ENCODE measurements around the gene IL3RA. TPM values are rescaled to one million over a fixed set of nuclear protein-coding genes. Genes with fewer than 3 reads are reported as not detected.
"Not testable (repeated sequence)": the region's sequence is repeated elsewhere in the genome, so short reads cannot be mapped to it uniquely, and the experiment has no call there.

IL3RA gene
- polyA plus RNA-seq, 1 donor = 5.4 TPM

GRCh38 chrX:1424147-1424851 lies 87.7 kb downstream of the IL3RA start:
- peaks cover 4% of the 10 kb centered on the region for H3K4me1 ChIP-seq (ENCODE audit: control insufficient read depth, insufficient read depth, low read length)
- no peaks in the 10 kb centered on the region for H3K27me3 ChIP-seq (ENCODE audit: control insufficient read depth, insufficient read depth, low read length)
- H3K9me3 ChIP-seq (ENCODE audit: control insufficient read depth, low read depth, low read length) = peaks cover 36% of the 10 kb centered on the region
- H3K36me3 ChIP-seq (ENCODE audit: control insufficient read depth, insufficient read depth, low read length) = peaks cover 37% of the 10 kb centered on the region
- no peak overlapping the region for H3K27ac ChIP-seq (ENCODE audit: low read length)
- DNase-seq = no peak
- WGBS (ENCODE audit: insufficient coverage, low lambda C conversion rate) = 94% methylated on average over 3 of the region's 9 CpGs
- no peak overlapping the region for H3K4me3 ChIP-seq (ENCODE audit: low read length)

- peaks cover 37% of the 10 kb centered on the region for H3K36me3 ChIP-seq (ENCODE audit: control insufficient read depth, insufficient read depth, low read length)
- 100% methylated on average over 3 of the region's 10 CpGs for WGBS (ENCODE audit: insufficient coverage, low lambda C conversion rate)
- no peak for DNase-seq
Observed at GRCh38 chrX:1425381-1425780, 88.8 kb downstream of the IL3RA start.

GRCh38 chrX:1426321-1426720 lies 89.7 kb downstream of the IL3RA start:
- not testable (repeated sequence) for DNase-seq; H3K27me3 ChIP-seq (ENCODE audit: control insufficient read depth, insufficient read depth, low read length); H3K27ac ChIP-seq (ENCODE audit: low read length); H3K4me1 ChIP-seq (ENCODE audit: control insufficient read depth, insufficient read depth, low read length); H3K4me3 ChIP-seq (ENCODE audit: low read length)
- WGBS (ENCODE audit: insufficient coverage, low lambda C conversion rate) = no CpG with 5 or more reads among the region's 16 CpGs
- H3K36me3 ChIP-seq (ENCODE audit: control insufficient read depth, insufficient read depth, low read length) = peaks cover 34% of the 10 kb centered on the region
- H3K9me3 ChIP-seq (ENCODE audit: control insufficient read depth, low read depth, low read length) = peaks cover 29% of the 10 kb centered on the region

More at GRCh38 chrX:1425381-1425780, 88.8 kb downstream of the IL3RA start:
- Histone ChIP-seq H3K9me3 (ENCODE audit: control insufficient read depth, low read depth, low read length) (peaks cover 31% of the 10 kb centered on the region), H3K4me3 (ENCODE audit: low read length) (no peak overlapping the region), H3K4me1 (ENCODE audit: control insufficient read depth, insufficient read depth, low read length) (peaks cover 4% of the 10 kb centered on the region), H3K27ac (ENCODE audit: low read length) (no peak overlapping the region), H3K27me3 (ENCODE audit: control insufficient read depth, insufficient read depth, low read length) (no peaks in the 10 kb centered on the region)

GRCh38 chrX:1427756-1428155 lies 91.2 kb downstream of the IL3RA start:
- Histone ChIP-seq H3K9me3 (ENCODE audit: control insufficient read depth, low read depth, low read length) (peaks cover 22% of the 10 kb centered on the region), H3K4me3 (ENCODE audit: low read length) (no peak overlapping the region), H3K4me1 (ENCODE audit: control insufficient read depth, insufficient read depth, low read length) (no peaks in the 10 kb centered on the region), H3K27ac (ENCODE audit: low read length) (no peak overlapping the region), H3K27me3 (ENCODE audit: control insufficient read depth, insufficient read depth, low read length) (no peaks in the 10 kb centered on the region), H3K36me3 (ENCODE audit: control insufficient read depth, insufficient read depth, low read length) (peaks cover 28% of the 10 kb centered on the region)
- no CpG with 5 or more reads among the region's 32 CpGs for WGBS (ENCODE audit: insufficient coverage, low lambda C conversion rate)
- no peak for DNase-seq

- H3K27me3 ChIP-seq (ENCODE audit: control insufficient read depth, insufficient read depth, low read length) = no peaks in the 10 kb centered on the region
- H3K4me3 ChIP-seq (ENCODE audit: low read length) = no peak overlapping the region
- no CpG with 5 or more reads among the region's 10 CpGs for WGBS (ENCODE audit: insufficient coverage, low lambda C conversion rate)
- no peak overlapping the region for H3K27ac ChIP-seq (ENCODE audit: low read length)
- H3K4me1 ChIP-seq (ENCODE audit: control insufficient read depth, insufficient read depth, low read length) = no peaks in the 10 kb centered on the region
- H3K36me3 ChIP-seq (ENCODE audit: control insufficient read depth, insufficient read depth, low read length) = peaks cover 28% of the 10 kb centered on the region
- H3K9me3 ChIP-seq (ENCODE audit: control insufficient read depth, low read depth, low read length) = peaks cover 11% of the 10 kb centered on the region
- no peak for DNase-seq
Observed at GRCh38 chrX:1430451-1430850, 93.9 kb downstream of the IL3RA start.

Other genes with a start within 250 kb of the IL3RA start
- gene CRLF2, start 124.1 kb upstream of the IL3RA start, polyA plus RNA-seq = not detected
- 4.1 TPM for gene CSF2RA, start 68.0 kb upstream of the IL3RA start, polyA plus RNA-seq
- 611 TPM for gene SLC25A6, start 55.3 kb downstream of the IL3RA start, polyA plus RNA-seq
- gene ASMTL, start 116.1 kb downstream of the IL3RA start, polyA plus RNA-seq = 25.9 TPM
- 1.6 TPM for gene P2RY8, start 200.4 kb downstream of the IL3RA start, polyA plus RNA-seq